Nephron (organoid): ENCODE results near the gene OTULINL.

ENCODE experiments used
- H3K27ac Mint-ChIP-seq, 3 experiments: 2 replicates each; pipeline ENCODE4 v1.8.0; 2020; ENCODE audit warnings: mixed read lengths in 3 of 3, mild to moderate bottlenecking in 2 of 3, moderate library complexity in 1 of 3
- H3K27me3 Mint-ChIP-seq: 2 replicates; pipeline ENCODE4 v1.8.0; 2021; ENCODE audit warnings: low read depth, mild to moderate bottlenecking, moderate library complexity, mixed read lengths
- H3K36me3 Mint-ChIP-seq: 2 replicates; pipeline ENCODE4 v1.8.0; 2020; ENCODE audit warnings: low read depth, mixed read lengths
- H3K4me1 Mint-ChIP-seq: 2 replicates; pipeline ENCODE4 v1.8.0; 2020; ENCODE audit warnings: mixed read lengths
- H3K4me3 Mint-ChIP-seq, 3 experiments: 2 replicates each; pipeline ENCODE4 v1.8.0; 2020; ENCODE audit warnings: mild to moderate bottlenecking in 3 of 3, mixed read lengths in 3 of 3, moderate library complexity in 2 of 3
- H3K9me3 Mint-ChIP-seq: 2 replicates; pipeline ENCODE4 v1.8.0; 2020; ENCODE audit warnings: mixed read lengths
- TF ChIP-seq, protein P1 (sequence below), 3 experiments: fragments of 200-600 bp; sonication (generic); IDR thresholded peaks; one replicate each; pipeline ENCODE4 v1.5.0; 2021; ENCODE audit warnings: antibody characterized with exemption in 3 of 3; ENCODE audit not compliant: unreplicated experiment in 3 of 3

The OTULINL gene

DNA sequence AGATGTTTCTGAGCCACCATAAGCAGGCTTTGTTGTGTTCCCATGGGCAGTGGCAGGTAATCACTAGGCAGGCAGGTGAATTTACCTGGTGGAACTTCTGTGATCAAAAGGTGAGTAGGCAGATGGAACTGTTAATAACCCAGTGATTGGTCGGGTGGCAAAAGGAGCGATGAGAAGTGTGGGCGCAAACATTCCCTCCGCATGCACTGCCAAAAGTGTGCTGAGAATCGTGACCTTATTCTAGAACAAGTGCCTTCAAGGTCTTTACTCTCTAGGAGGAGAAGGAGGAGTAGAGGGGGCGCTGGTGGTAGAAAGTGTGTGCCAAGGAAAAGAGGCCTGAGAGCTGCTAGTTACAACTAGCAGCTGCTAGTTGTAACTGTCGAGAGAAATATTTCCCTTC lies 3.3 kb downstream of the OTULINL start:
- TF ChIP-seq, protein P1, sequence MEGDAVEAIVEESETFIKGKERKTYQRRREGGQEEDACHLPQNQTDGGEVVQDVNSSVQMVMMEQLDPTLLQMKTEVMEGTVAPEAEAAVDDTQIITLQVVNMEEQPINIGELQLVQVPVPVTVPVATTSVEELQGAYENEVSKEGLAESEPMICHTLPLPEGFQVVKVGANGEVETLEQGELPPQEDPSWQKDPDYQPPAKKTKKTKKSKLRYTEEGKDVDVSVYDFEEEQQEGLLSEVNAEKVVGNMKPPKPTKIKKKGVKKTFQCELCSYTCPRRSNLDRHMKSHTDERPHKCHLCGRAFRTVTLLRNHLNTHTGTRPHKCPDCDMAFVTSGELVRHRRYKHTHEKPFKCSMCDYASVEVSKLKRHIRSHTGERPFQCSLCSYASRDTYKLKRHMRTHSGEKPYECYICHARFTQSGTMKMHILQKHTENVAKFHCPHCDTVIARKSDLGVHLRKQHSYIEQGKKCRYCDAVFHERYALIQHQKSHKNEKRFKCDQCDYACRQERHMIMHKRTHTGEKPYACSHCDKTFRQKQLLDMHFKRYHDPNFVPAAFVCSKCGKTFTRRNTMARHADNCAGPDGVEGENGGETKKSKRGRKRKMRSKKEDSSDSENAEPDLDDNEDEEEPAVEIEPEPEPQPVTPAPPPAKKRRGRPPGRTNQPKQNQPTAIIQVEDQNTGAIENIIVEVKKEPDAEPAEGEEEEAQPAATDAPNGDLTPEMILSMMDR (IDR thresholded peaks at IDR 0.05; ENCODE audit: unreplicated experiment in 3 of 3) = no peak

GRCh38 chr5:14587150-14587549 lies 5.6 kb downstream of the OTULINL start:
- peaks cover 2% of the 10 kb centered on the region for H3K9me3 Mint-ChIP-seq
- H3K36me3 Mint-ChIP-seq = no peaks in the 10 kb centered on the region
- no peaks in the 10 kb centered on the region for H3K4me1 Mint-ChIP-seq
- H3K4me3 Mint-ChIP-seq = no peak overlapping the region
- no peak overlapping the region for H3K27ac Mint-ChIP-seq
- TF ChIP-seq, protein P1 (IDR thresholded peaks at IDR 0.05; ENCODE audit: unreplicated experiment in 3 of 3) = no peak
- peaks cover 27% of the 10 kb centered on the region for H3K27me3 Mint-ChIP-seq

More for the DNA sequence above, 3.3 kb downstream of the OTULINL start:
- H3K4me1 Mint-ChIP-seq = peaks cover 7% of the 10 kb centered on the region
- peaks cover 2% of the 10 kb centered on the region for H3K9me3 Mint-ChIP-seq
- H3K4me3 Mint-ChIP-seq = no peak overlapping the region
- no peak overlapping the region for H3K27ac Mint-ChIP-seq
- peaks cover 41% of the 10 kb centered on the region for H3K27me3 Mint-ChIP-seq
- no peaks in the 10 kb centered on the region for H3K36me3 Mint-ChIP-seq

DNA sequence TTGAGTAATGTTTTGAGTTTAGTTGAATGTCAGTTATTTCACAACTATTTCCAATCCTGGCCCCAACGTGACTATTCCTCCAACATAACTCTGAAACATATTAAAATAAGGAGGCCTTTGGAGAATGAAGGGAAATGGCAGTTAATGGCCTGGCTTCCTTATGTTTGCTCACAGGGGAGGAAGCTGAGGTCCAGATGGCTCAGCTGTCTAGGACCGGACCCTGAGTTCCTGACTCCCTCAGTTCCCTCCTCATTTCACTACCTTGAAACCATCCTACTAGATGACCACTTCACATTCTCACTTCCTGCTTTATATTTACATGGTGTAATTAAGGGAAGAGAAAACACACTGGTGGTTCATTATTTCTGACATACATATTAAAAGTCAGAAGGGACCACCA lies 6.6 kb downstream of the OTULINL start:
- no peak overlapping the region for H3K4me3 Mint-ChIP-seq
- H3K9me3 Mint-ChIP-seq = peaks cover 2% of the 10 kb centered on the region
- H3K36me3 Mint-ChIP-seq = no peaks in the 10 kb centered on the region
- peaks cover 18% of the 10 kb centered on the region for H3K27me3 Mint-ChIP-seq
- no peak overlapping the region for H3K27ac Mint-ChIP-seq
- TF ChIP-seq, protein P1 (IDR thresholded peaks at IDR 0.05; ENCODE audit: unreplicated experiment in 3 of 3) = no peak
- H3K4me1 Mint-ChIP-seq = no peaks in the 10 kb centered on the region

GRCh38 chr5:14588758-14589543 lies 7.4 kb downstream of the OTULINL start:
- no peak overlapping the region for H3K27ac Mint-ChIP-seq
- H3K4me3 Mint-ChIP-seq = no peak overlapping the region
- TF ChIP-seq, protein P1 (IDR thresholded peaks at IDR 0.05; ENCODE audit: unreplicated experiment in 3 of 3) = no peak

DNA sequence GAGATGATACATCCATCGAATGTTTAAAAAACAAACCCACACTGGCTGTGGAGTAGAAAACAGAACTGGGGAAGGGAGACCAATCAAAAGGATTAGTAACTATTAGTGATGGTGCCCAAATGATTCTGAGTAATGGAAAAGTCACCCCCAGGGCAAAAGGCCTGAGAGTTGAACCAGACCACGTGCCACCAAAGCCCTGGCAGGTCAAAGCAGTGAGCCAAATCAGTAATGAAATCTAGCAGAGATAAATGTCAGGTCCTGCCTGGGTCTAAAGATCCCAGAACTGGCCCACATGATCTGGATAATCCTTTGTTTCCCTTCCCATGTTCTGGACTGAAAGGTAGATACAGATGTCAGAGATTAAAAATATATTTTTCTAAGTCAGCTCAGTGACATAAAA lies 9.4 kb downstream of the OTULINL start:
- TF ChIP-seq, protein P1 (IDR thresholded peaks at IDR 0.05; ENCODE audit: unreplicated experiment in 3 of 3) = no peak
- Mint-ChIP-seq H3K4me3 (no peak overlapping the region), H3K4me1 (no peaks in the 10 kb centered on the region), H3K36me3 (no peaks in the 10 kb centered on the region), H3K27me3 (peaks cover 5% of the 10 kb centered on the region), H3K9me3 (no peaks in the 10 kb centered on the region), H3K27ac (no peak overlapping the region)

More at GRCh38 chr5:14588758-14589543, 7.4 kb downstream of the OTULINL start:
- peaks cover 2% of the 10 kb centered on the region for H3K9me3 Mint-ChIP-seq
- no peaks in the 10 kb centered on the region for H3K4me1 Mint-ChIP-seq
- H3K27me3 Mint-ChIP-seq = peaks cover 10% of the 10 kb centered on the region
- H3K36me3 Mint-ChIP-seq = no peaks in the 10 kb centered on the region

- H3K4me3 Mint-ChIP-seq = no peak overlapping the region
- peaks cover 5% of the 10 kb centered on the region for H3K27me3 Mint-ChIP-seq
- no peaks in the 10 kb centered on the region for H3K9me3 Mint-ChIP-seq
These were observed 10.0 kb downstream of the OTULINL start for GRCh38 chr5:14591548-14591947.

More at GRCh38 chr5:14591548-14591947, 10.0 kb downstream of the OTULINL start:
- no peaks in the 10 kb centered on the region for H3K4me1 Mint-ChIP-seq
- TF ChIP-seq, protein P1 (IDR thresholded peaks at IDR 0.05; ENCODE audit: unreplicated experiment in 3 of 3) = no peak
- no peaks in the 10 kb centered on the region for H3K36me3 Mint-ChIP-seq
- no peak overlapping the region for H3K27ac Mint-ChIP-seq
